Adrenal gland (tissue), 12 donors: ENCODE measurements around the gene RPL3. TPM values are rescaled to one million over a fixed set of nuclear protein-coding genes. Genes with fewer than 3 reads are reported as not detected.

ENCODE experiments used
- DNase-seq, 7 donors: peaks; one replicate each; pipeline ENCODE4 v3.0.0-alpha.2; 2019 to 2020
- H3K27ac ChIP-seq, 5 donors: fragments of 200-600 bp; sonication (generic) in 4 of 5; 1 replicate in 3 of 5; 2 replicates in 2 of 5; pipeline versions ENCODE4 v1.5.1 to v1.8.0; 2016 to 2020; ENCODE audit warnings: mild to moderate bottlenecking in 1 of 5
- H3K27me3 ChIP-seq: fragments of 200-600 bp; 2 replicates; pipeline ENCODE4 v1.8.0; 2021
- H3K36me3 ChIP-seq, 2 donors: fragments of 200-600 bp; replicated peaks in 1 of 2; 1 replicate in 1 of 2; 2 replicates in 1 of 2; pipeline versions ENCODE4 v1.5.1 to v1.8.0; 2018 to 2022
- H3K4me1 ChIP-seq, 2 donors: fragments of 200-600 bp; replicated peaks in 1 of 2; 1 replicate in 1 of 2; 2 replicates in 1 of 2; pipeline versions ENCODE4 v1.5.1 to v1.8.0; 2018 to 2021
- H3K4me3 ChIP-seq, 4 donors: fragments of 200-600 bp; sonication (generic) in 3 of 4; one replicate each; pipeline ENCODE4 v1.5.1; 2016 to 2018
- H3K9me3 ChIP-seq, 3 donors: fragments of 200-600 bp; sonication (generic) in 1 of 3; replicated peaks in 1 of 3; 1 replicate in 2 of 3; 2 replicates in 1 of 3; pipeline versions ENCODE4 v1.5.1 to v1.8.0; 2016 to 2021
- CTCF ChIP-seq, 6 experiments: fragments of 450-650 bp in 4 of 6; fragments of 200-600 bp in 2 of 6; sonication (generic) in 1 of 6; IDR thresholded peaks; 1 replicate in 5 of 6; 2 replicates in 1 of 6; pipeline versions ENCODE4 v1.5.1 to v1.8.0; 2016 to 2021; ENCODE audit warnings: antibody characterized with exemption in 6 of 6, mild to moderate bottlenecking in 2 of 6, moderate library complexity in 1 of 6
- POLR2A ChIP-seq, 2 donors: fragments of 450-650 bp; IDR thresholded peaks; one replicate each; pipeline ENCODE4 v1.6.1; 2017; ENCODE audit warnings: antibody characterized with exemption in 2 of 2, mild to moderate bottlenecking in 2 of 2, moderate library complexity in 1 of 2
- WGBS, 4 donors: extraction: QIAGEN DNeasy Blood & Tissue Kit in 2 of 4; methylation state at CpG; one replicate each; pipeline versions ENCODE4 v1.1.5 to v1.1.7; 2013 to 2017; 5-methylcytosine and 5-hydroxymethylcytosine counted together
- intact Hi-C, 2 donors: fragments of 100-400 bp; cut with DNase I; formaldehyde crosslinking; loops; one replicate each; pipeline versions ENCODE4 v1.14.1 to v1.15.0; 2022 to 2023
- polyA plus RNA-seq, 3 donors: library from polyadenylated mRNA; stranded (reverse); fragments of 200-250 nt in 2 of 3; fragments of 350-450 nt in 1 of 3; fragmentation: Illumina TruSeq in 1 of 3; extraction: RNeasy Lipid Tissue Mini Kit (QIAGEN cat#74804) in 1 of 3; gene quantifications; one replicate each; pipeline ENCODE4 v1.2.3, GENCODE V29; 2013 to 2014
- total RNA-seq, 9 donors: library from RNA; depleted of rRNA in 4 of 9; stranded (reverse); fragments of >200 nt in 4 of 9; fragments of 120-200 nt in 1 of 9; fragmentation: NEBNext Ultra II Directional in 1 of 9; extraction: Animal tissue kit (Norgen Biotek cat#: 25700) in 1 of 9; gene quantifications; one replicate each; pipeline versions ENCODE4 v1.1.0 to v1.2.4, GENCODE V29; 2013 to 2023
- donor health status: healthy with polysubstance abuse.
- donor health status: Bipolar disorder and iron deficiency.
- donor health status: DM: yes; HTN: yes; CAD: no.
- donor health status: DM: no; HTN: no; CAD: no.
- donor health status: DM: no; HTN: no; CAD: no.
- donor health status: DM: yes; HTN: yes; CAD: no.

The RPL3 gene
- total and polyA plus RNA-seq, 12 donors: 1,374 to 2,713 (median 1,954) TPM

- H3K27ac ChIP-seq: no peak overlapping the region
- TF ChIP-seq POLR2A (IDR thresholded peaks at IDR 0.05) (no peak), CTCF (IDR thresholded peaks at IDR 0.05) (no peak)
- H3K4me1 ChIP-seq: no peaks in the 10 kb centered on the region
- H3K27me3 ChIP-seq: no peaks in the 10 kb centered on the region
- no peaks in the 10 kb centered on the region for H3K9me3 ChIP-seq
- no peak overlapping the region for H3K4me3 ChIP-seq
- intact Hi-C loops: no loop called here
- WGBS, 4 donors: 84 to 93% (median 90%) methylated on average over 5 to 7 of the region's 7 CpGs
- no peaks in the 10 kb centered on the region for H3K36me3 ChIP-seq
- DNase-seq: no peak
Observed at GRCh38 chr22:39268645-39269044, 50.8 kb downstream of the RPL3 start.

GRCh38 chr22:39267974-39268373 lies 51.4 kb downstream of the RPL3 start:
- no peak for DNase-seq
- H3K36me3 ChIP-seq: no peaks in the 10 kb centered on the region
- TF ChIP-seq CTCF (IDR thresholded peaks at IDR 0.05): no peak
- no peak for TF ChIP-seq POLR2A (IDR thresholded peaks at IDR 0.05)
- no peaks in the 10 kb centered on the region for H3K9me3 ChIP-seq
- H3K4me1 ChIP-seq: no peaks in the 10 kb centered on the region
- H3K27me3 ChIP-seq: no peaks in the 10 kb centered on the region
- H3K4me3 ChIP-seq: no peak overlapping the region
- intact Hi-C loops: no loop called here
- 86 to 93% (median 91%) methylated on average over 8 of the region's 8 CpGs for WGBS, 4 donors
- no peak overlapping the region for H3K27ac ChIP-seq

GRCh38 chr22:39266398-39267030 lies 52.9 kb downstream of the RPL3 start:
- Histone ChIP-seq H3K27me3 (no peaks in the 10 kb centered on the region), H3K4me3 (no peak overlapping the region), H3K27ac (peak overlapping the region in 3 of 5 donors; percentile 17 to 38 (median 33)), H3K36me3 (no peaks in the 10 kb centered on the region), H3K4me1 (no peaks in the 10 kb centered on the region), H3K9me3 (peaks cover 0 to 4% (median 0%) of the 10 kb centered on the region in 3 donors)
- peak in 2 of 7 donors; percentile 61 to 64 for DNase-seq
- intact Hi-C loops: no loop called here
- 69 to 77% (median 71%) methylated on average over 12 of the region's 12 CpGs for whole genome bisulfite sequencing, 4 donors
- TF ChIP-seq CTCF (IDR thresholded peaks at IDR 0.05) (no peak), POLR2A (IDR thresholded peaks at IDR 0.05) (no peak)

DNA sequence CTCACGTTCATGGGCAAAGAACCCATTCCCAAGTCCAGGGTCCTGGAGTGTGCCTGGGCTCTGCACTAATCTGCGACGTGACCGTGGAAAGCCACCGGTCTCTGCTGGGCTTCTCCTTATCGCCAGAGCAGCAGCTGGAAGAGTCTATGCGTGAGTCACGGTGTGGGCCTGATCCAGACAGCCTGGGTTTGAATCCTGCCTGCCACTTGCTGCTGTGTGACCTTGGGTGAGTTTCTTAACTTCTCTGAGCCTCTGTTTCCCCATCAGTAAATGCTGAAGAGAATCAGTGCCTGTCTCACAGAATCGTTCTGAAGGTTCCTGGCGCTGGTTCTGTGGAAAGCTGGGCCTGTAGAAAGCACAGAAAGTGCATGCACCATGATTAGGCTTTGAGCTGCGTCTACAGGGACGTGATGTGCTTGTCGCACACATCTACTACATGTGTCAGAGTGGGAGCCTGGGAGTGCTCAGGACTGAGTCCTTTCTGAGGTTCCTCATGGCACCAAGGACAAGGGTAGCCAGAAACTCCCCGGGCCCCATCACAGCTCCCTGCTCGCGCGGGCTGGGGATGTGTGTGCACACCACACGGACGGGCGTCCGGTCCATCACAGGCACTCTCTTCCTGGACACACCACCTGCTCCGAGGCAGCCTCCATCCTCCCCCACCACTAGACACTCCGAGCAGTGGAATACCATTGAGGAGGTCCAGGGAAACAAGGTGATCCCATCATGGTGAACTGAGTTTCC lies 54.1 kb downstream of the RPL3 start:
- no peak for TF ChIP-seq CTCF (IDR thresholded peaks at IDR 0.05)
- no peak for TF ChIP-seq POLR2A (IDR thresholded peaks at IDR 0.05)
- no peaks in the 10 kb centered on the region for H3K27me3 ChIP-seq
- no peak overlapping the region for H3K4me3 ChIP-seq
- H3K36me3 ChIP-seq: no peaks in the 10 kb centered on the region
- no peak for DNase-seq
- peak overlapping the region in 3 of 5 donors; percentile 19 to 69 (median 21) for H3K27ac ChIP-seq
- intact Hi-C loops: no loop called here
- no peaks in the 10 kb centered on the region for H3K4me1 ChIP-seq
- 86 to 91% (median 87%) methylated on average over 21 to 23 of the region's 23 CpGs for WGBS, 4 donors
- peaks cover 0 to 7% (median 0%) of the 10 kb centered on the region in 3 donors for H3K9me3 ChIP-seq
